GM19397 (cell line): ENCODE results near the gene PLP2.
"Not testable (repeated sequence)": the region's sequence is repeated elsewhere in the genome, so short reads cannot be mapped to it uniquely, and the experiment has no call there.

Experiments used
- ATAC-seq: cut with Tn5 transposase; IDR thresholded peaks from one replicate; pipeline ENCODE4 v1.9.1; 2021; ENCODE audit warnings: mild to moderate bottlenecking, moderate library complexity; ENCODE audit not compliant: unreplicated experiment

PLP2 gene

GRCh38 chrX:49163555-49164419 is 7.9 kb upstream of the PLP2 start:
- ATAC-seq: peak; percentile 64

GRCh38 chrX:49164589-49165360 is 6.9 kb upstream of the PLP2 start:
- no peak for ATAC-seq

- peak; percentile 40 for ATAC-seq
Measured at GRCh38 chrX:49165901-49166881, 5.5 kb upstream of the PLP2 start.

GRCh38 chrX:49166914-49167739 is 4.6 kb upstream of the PLP2 start:
- ATAC-seq: no peak

- ATAC-seq: no peak
Measured at GRCh38 chrX:49167740-49168108, 4.0 kb upstream of the PLP2 start.

GRCh38 chrX:49172280-49172780 is 632 bp downstream of the PLP2 start:
- peak; percentile 77 for ATAC-seq

- not testable (repeated sequence) for ATAC-seq
Measured at GRCh38 chrX:49173544-49173943, 1.8 kb downstream of the PLP2 start.

- no peak for ATAC-seq
Measured at GRCh38 chrX:49174723-49175122, 3.0 kb downstream of the PLP2 start.

- ATAC-seq: no peak
Measured at GRCh38 chrX:49175435-49176274, 4.0 kb downstream of the PLP2 start.

- ATAC-seq: no peak
Measured at GRCh38 chrX:49176421-49177326, 5.0 kb downstream of the PLP2 start.

- no peak for ATAC-seq
Measured at GRCh38 chrX:49177338-49177833, 5.7 kb downstream of the PLP2 start.

GRCh38 chrX:49177873-49178480 is 6.3 kb downstream of the PLP2 start:
- no peak for ATAC-seq

GRCh38 chrX:49178537-49178936 is 6.8 kb downstream of the PLP2 start:
- ATAC-seq: no peak

GRCh38 chrX:49179358-49179757 is 7.7 kb downstream of the PLP2 start:
- no peak for ATAC-seq

- ATAC-seq: no peak
Measured at GRCh38 chrX:49183701-49184281, 12.1 kb downstream of the PLP2 start.

GRCh38 chrX:49184294-49185281 is 12.9 kb downstream of the PLP2 start:
- peak; percentile 43 for ATAC-seq
